NCI-H82 treated with DMSO at 0.1 percent for 48 hours (cell line): Measurements from ENCODE around the gene PSAPL1.
A peak's percentile ranks its signal among the peaks of the same experiment; 100 is the strongest.

ENCODE experiments used
- DNase-seq: peaks from one replicate; lab custom pipeline; 2025; ENCODE audit not compliant: unreplicated experiment; lab: John Stamatoyannopoulos, UW

Gene PSAPL1

DNA sequence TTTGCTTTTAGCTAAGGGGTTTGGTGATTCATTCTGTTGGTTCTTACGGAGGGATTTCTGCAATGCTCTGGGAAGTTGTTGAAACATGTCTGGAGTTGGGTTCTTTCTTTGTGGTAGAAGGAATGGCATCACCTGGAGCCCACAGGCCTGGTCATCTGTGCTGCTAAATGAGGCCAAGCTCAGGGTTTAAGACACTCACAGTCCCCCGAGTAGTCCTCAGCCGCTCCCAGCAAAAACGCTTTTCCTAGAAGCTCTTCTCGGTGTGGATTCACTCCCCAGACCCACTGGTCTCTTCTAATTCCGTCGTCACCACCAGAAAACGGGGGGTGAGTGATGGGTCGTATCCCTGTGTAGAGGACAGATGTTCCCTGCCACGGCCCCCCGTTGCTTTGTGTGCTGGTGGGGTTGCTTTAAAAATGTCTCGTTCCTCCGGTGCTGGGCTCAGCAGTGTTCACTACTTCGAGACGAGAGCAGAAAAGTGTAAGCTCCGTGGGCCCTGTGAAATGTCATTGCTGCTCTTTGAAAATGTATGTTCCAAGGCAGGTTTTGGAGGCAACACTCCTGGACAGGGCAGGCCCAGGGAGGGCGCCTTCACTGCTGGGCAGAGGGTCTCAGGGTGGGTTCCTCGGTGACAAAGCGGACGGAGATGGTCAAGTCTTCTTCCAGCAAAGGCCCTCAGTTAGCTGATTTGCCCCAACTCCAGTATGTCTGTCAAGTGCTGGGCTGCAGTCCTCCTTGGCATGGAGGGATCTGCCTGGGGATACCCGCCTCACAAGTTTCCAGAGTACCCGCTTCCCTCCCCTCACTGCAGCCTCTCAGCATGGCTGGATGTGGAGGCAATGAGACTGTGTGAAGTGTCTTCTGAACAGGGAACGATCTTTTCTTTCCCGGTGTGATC, 37.3 kb downstream of the PSAPL1 start:
- no peak for DNase-seq

DNA sequence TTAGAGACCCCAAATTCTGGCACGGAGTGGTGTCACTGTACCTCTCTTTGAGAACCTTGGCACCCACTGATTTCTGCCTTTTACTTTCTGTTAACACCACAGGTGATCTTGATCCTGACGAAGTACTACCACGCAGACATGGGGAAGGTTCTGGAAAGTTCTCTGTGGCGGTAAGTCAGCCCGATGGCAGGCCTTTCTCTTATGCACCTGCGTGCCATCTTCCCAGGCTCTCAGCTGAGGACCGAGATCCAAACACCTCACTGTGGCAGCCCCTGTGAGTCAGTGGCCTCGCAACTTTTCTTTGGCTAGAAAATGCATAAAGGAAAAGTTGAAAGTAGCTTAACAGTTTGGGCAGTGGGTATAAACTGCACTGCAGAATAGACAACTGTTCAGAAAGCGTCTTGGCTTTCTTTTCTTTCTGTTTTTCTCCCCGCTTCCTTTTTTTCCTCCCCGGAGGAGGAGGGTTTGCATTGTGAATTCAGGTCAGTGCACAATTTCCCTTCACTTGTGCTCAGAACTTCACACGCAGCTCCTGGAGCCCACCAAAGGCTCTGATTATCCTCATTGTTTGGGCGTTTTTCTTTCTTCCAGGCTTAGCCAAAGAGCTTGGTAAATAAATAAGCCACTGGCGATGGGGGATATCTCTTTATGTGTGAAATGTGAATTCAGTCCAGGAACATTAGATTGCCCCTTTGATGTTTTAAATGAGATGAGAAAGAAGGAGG, 38.4 kb downstream of the PSAPL1 start:
- no peak for DNase-seq

DNA sequence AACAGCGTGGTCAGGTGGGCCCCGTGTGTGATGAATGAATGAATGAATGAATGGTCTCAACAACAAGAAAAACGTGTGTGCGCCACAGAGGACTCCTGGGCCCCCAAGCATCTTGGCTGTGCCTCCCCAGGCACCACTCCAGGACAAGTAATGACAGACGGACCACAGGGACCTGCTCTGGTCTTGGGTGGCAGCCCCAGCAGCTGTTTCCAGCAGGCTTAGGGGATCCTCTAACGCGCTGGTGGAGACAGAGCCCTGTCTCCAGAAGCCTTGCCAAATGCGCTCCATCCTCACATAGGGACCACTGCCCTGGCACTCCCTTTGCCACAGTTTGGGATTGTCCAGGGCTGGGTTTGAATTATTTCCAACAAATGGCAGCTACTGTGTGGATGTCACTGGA, 39.1 kb downstream of the PSAPL1 start:
- DNase-seq: no peak

DNA sequence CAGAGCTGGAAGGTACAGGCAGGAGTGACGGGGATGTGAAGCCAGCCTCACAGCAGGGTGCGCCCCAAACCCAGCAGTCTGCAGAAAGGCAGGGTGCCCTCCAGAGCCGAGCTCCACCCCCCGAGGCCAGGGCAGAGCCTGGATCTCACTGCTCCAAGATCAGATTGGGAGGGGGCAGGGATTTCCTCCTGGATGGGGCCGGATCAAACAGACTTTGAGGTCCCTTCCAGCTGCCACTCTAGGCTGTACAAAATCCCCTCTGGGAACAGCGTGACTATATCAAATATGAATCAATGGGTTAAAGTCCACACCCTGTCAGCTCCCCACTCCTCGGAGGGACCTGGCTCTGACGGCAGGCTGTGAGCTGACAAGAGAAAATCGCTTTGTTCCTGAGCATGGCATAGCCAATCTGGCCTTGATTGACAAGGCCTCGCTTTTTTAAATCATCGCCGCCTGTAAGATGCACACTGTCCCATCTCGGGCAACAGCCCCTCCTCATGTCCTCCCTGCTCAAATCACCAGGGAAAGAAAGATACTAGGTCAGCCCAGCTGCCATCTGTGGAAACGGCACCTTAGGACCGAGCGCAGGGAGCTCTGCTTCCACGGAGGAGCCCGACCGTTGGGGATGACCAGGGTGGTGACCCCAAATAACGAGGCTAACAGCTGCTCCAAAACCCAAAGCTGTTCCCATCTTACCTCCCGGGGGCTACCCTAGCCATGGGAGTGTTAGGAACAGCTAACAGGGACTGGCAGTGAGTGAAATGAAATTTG, 39.9 kb downstream of the PSAPL1 start:
- DNase-seq: peak; percentile 22

DNA sequence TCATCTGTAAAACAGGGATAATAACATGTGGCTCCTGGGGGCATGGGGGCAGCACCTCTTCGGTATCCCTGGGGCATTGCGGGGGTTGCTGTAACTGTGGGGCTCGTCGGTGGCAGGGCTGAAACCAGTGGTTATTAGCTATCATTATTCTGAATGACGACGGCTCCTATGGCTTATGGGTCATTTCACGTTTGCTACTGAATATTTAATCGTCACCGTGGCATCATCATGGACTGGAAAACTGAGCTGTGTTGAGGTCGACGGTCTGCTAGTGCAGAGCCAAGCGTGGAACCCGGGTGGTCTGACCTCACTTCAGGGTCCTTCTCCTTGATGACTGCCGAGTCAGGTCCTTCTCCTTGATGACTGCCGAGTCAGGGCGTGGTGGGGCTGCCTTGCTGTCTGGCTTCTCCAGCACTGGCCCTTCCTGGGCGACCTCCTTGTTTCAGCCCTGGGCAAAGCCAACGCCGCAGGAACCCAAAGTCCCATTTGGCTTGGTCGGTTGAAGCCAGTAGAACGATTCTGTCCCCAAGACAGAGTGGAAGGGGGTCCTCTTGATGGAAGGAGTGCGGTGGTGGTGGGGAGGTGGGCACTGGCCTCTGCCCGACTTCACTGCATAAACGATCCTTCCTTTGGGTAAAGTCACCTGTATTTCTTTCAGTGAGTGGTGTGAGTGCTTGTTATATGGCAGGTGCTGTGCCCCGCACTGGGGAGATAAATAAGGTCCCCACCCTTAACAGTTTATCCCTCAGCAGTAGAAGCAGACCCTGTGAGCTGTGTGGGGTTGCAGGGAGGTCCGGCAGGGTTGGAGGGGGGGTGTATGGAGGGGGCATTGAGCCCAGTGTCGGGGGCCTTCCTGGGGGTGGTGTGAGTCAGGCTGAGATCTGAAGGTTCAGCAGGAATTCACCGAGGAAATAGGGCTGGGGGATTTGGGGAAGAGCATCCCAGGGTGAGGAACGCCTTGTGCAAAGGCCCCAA, 40.8 kb downstream of the PSAPL1 start:
- no peak for DNase-seq

DNA sequence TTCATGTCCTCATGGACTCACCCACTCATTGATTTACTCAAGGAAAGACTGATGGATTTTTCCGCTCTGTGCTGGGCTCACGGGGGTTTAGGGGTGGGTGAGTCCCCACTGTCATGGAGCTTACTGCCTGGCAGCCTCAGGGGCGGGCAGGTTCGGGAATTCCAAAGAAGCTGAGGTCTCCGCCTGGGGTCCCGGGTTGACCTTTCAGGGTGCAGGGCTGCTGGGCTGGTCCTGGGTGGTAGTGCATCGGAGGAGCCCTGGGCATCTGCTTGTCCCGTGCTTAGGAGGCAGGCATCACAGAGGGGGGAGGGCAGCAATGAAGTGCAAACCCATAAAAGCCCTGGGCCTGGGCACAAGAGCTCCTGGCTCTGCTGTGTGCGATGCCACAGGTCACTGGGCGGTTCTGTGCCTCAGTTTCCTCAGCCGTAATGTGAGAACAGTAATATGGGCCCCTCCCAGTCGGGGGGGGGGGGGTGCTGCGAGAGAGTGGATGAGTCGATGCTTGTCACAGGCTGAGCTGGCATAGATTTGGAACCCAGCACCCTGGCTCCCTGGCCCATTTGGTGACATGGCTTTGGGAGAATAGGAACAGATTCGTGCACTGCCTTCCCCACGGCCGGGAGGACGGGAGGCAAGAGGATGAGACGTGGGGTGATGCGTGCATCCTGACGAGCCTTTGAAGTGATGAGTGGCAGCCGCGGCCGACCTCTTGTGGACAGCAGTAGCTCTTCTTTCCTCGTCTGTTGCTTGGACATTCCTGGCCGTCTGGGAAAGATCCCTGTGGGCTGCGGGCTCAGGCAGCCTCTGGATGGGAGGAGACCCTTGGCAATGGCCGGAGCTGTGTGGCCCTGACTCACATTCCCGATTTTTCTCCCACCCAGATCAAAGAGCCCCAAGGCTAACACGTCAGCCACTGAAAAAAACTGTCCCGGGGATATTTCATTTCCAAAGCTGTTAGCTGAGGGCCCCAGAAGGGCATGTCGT, 42.0 kb downstream of the PSAPL1 start:
- DNase-seq: no peak

DNA sequence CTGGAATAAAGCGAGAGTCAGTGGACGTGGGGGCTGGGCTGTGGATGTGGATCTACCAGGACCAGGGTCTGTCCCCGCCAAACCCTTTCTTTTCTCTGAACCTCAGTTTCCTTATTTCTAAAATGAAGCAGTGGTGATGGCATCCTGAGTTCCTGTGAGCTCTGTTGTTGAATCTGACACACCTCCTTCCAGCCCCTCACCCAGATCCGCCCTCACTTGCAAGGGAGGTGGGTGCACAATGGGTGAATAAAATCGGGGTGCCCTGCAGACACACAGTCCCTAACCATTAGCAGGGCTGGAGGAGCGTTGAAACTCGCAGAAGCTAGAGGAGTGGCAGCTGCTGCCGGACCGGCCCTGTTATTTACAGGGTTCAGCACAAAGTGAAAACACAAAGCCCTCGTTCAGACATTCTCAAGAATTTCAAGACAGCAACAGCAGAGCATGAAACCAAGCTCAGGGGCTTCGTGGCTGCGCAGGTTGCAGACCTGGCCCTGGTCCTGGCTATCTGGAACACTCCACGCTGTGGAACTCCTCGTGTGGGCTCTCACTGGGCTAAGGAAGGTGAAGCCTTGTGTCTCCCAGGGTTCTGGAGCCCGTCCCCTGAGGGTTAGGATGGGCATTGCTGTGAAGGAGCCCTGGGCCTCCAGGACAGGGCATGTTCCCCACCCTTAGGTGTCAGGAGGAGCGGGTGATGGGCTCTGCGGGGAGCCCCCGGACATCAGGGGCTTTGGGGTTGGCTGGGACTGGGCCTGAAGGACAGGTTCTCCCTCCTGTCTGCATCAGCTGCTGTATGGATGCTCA, 42.9 kb downstream of the PSAPL1 start:
- DNase-seq: no peak

DNA sequence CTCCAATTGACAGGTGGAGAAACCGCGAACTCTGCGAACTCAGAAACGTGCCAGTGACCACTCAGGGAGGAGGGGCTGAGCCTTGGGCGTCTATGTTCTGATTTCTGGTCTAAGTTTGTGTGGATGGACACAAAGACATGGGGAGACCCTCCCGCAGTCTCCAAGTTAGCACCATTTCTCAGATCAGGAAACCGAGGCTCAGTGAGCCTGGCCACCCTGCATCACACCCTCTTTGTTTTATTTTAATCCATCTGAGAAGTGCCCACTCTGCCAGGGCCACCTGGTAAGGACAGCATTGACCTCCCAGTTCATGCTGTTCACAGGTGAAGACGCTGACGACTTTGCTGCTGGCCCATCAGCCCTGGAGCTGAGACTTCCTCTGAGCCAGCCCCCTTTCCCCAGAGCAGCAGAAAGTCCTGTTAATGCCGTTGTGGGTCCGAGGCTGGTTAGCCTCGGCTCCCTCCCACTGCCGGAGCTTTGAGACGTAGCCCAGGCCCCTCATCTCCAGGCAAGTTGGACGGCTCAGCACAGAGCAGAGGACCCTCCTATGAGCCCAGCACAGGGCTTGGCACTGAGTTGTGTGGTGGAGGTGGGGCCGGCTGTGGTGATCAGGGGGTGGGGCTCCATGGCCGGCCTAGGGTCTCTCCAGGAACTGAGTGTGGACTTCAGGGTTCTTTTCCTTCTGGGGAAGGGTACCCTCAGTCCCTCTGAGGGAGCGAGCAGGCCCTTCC, 43.7 kb downstream of the PSAPL1 start:
- DNase-seq: no peak

DNA sequence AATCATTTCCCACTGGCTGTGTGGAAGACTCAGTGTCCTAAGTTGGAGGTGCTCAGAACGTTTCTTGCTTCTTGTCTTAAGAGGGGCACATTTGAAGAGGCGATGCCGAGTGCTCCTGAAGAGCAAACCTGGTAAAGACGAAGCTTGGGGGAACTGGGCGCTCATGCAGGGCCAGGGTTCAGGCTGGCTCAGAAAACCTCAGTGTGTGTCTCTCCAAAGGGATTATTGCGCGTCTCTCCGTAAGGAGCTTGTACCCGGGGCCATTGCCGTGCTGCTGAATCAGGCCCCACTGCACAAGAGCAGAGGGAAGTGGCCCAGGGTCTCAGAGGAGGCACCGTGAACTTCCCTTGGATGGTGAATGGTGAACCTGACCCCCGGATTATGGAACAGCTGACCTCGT, 44.4 kb downstream of the PSAPL1 start:
- DNase-seq: no peak

DNA sequence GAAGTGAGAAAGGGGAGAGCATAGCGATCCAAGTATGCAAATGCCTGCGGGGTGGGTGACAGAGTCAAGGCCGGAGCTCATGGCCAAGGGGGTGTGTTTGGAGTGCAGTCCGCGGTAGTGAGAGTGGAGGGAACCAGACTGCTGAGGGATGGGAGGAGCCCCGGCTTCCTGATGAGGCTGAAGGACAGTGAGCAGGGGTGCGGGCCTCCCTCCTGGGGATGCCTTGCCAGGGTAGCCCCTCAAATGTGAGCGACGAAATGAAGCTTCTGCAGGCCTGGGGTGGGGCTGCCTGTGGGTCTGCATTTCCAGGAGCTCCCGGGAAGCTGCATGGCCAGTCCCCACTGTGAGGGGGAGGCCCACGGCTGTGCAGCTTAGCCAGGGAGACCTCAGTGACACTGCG, 45.0 kb downstream of the PSAPL1 start:
- no peak for DNase-seq

DNA sequence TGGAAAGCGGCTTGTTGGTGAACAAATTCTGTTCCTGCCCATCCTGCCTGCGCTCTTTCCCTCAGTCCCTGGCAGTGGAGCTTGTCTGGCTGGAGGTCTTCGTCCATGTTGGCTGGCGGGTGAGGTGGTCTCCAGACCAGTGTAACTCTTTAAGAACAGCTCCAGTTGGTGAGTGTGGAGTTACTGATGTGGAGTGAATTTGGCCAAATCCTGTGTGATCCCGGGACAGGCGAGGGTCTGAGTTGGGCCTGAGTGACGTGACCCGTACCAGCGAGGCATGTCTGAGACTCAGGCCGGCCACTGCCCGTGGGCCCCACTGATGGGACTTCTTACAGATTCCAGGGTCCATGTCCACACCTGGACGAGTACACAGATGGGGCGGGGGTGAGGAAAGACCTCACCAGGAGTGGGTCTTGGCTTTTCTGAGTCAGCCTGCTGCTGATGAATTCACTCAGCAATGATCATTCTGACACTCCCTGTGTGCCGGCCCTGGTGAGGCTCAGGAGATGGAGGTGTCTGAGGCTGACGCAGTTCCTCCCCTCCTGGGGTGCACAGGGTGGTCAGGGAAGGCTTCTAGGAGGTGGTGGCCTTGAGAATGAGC, 45.5 kb downstream of the PSAPL1 start:
- no peak for DNase-seq

DNA sequence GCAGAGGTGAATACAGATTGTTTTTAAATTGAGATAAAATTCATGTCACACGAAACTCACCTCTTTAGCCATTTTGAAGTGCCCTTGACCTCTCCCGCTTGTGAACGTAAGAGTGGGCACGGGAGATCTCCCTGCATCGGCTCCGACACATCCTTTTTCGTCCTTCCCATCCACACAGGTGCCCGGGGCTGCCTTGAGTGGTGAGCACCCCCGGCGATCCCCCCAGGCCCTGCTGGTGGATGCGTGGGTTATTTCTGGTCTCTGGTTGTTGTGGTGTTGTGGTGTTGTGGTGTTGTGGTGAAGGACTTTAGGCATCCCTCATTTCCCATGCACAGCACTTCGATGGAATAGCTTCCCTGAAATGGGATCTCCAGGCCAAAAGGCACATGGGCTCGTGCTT, 46.1 kb downstream of the PSAPL1 start:
- DNase-seq: no peak

DNA sequence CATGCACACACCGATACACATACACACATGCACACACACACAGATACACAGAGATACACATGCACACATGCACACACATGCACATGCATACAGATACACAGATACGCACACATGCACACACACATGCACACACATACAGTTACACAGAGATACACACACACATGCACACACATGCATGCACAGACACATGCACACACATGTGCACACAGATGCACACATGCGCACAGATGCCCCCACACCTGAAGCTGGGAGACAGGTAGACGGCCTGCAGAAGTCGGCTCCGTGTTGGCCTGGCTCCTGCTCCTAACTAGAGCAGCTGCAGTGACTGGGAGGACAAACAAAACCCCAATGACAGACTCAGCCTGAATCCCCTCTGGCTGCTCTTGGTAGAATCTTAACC, 46.8 kb downstream of the PSAPL1 start:
- DNase-seq: no peak

DNA sequence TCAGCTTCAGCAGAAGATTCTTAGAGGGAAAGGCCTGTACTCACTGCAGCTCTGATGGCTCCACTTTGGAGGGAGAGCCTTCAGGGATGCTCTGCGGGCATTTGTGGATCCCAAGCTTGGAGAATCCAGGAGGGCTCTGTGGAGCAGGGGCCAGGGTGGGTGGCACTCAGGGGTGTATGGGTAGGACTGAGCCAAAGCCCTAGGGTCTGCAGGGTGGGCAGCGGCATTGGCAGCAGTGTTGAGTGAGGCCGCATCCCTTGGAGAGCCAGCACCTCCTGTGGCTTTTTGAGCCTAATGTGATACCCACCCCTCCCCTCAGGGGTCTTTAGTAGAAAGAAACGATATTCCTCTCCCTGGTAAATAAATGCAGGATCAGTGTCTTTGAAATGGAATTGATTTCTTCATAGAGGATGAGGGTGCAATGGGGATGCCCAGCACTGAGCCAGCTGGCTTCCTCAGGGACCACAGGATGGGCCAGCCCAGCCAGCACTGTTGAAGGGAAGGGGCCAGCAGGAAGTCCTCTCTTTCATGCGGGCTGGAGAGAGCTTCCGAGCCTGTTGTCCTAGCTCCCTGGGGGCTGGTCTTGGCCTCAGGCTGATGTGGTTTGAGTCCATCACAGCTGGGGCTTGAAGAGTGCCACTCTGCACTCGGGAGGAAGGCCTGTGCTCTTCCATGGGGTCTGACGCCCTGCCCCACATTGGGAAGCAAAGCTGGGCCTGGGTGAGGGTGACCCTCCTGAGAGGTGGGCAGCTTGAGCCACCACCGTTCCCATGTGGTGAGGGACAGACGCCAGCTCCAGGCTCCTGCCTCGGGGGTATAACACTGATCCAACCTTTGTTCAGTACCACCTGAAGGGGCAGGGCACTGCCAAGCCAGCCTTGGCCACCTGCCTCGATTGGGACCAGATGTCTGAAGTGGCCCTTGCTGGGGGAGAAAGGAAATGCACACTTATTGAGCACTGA, 49.5 kb downstream of the PSAPL1 start:
- DNase-seq: no peak

DNA sequence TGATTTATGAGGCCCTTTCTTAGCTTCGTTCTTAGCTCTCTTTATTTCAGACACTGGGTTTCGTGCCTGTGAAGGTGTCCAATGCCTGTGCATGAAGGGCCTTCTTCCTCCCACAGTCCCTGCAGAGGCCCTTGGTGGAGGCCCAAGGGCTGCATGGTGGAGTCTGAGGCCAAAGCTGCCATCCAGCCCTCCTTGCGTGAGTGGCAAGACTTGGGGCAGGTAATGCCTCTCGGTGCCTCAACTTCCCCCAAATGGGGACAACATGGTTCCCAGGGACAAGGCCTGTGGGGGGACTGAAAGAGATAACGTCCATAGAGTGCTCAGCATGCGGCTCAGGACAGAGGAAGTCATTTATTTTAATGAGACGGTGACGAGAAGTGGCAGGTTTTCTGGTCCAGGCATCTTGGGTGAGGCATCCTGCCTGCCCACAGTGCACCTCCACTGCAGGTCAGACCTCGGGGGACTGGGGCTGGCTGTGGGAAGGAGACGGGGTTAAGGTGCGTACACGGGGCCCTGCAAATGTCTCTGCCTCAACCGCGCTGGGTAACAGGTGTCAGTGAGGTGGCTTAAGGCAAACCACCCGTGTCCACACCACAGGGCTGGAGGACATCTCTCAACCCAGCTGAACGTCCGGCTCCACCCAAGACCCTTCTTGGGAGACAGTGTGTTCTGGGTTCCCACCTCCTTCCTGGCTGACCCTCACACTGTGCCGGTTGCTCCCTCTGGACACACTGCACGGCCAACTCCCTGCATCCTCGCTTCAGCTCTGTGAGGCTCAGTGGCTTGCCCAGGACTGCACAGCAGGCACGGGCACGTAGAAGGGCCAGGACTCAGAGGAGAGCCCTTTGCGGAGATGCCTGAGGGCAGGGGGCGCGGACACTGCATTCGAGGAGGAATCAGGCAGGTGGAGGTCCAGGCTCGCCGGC, 50.5 kb downstream of the PSAPL1 start:
- no peak for DNase-seq
